NCI-H446 (cell line): Measurements from ENCODE around the gene TYW1.
"Not testable (repeated sequence)": the region's sequence is repeated elsewhere in the genome, so short reads cannot be mapped to it uniquely, and the experiment has no call there.

ENCODE experiments used
- DNase-seq, 2 experiments: peaks; one replicate each; lab custom pipeline; 2025; lab: John Stamatoyannopoulos, UW

Gene TYW1

GRCh38 chr7:67134912-67135311 lies 138.3 kb downstream of the TYW1 start:
- DNase-seq = not testable (repeated sequence)

- not testable (repeated sequence) for DNase-seq
These were observed 139.2 kb downstream of the TYW1 start for GRCh38 chr7:67135617-67136486.

GRCh38 chr7:67137489-67137888 lies 140.9 kb downstream of the TYW1 start:
- DNase-seq = not testable (repeated sequence)

- DNase-seq = not testable (repeated sequence)
These were observed 143.2 kb downstream of the TYW1 start for GRCh38 chr7:67139876-67140275.

- DNase-seq = not testable (repeated sequence)
These were observed 144.4 kb downstream of the TYW1 start for GRCh38 chr7:67141001-67141400.

GRCh38 chr7:67143091-67143786 lies 146.6 kb downstream of the TYW1 start:
- DNase-seq = not testable (repeated sequence)

- not testable (repeated sequence) for DNase-seq
These were observed 149.1 kb downstream of the TYW1 start for GRCh38 chr7:67145581-67146193.

GRCh38 chr7:67149131-67149530 lies 152.5 kb downstream of the TYW1 start:
- not testable (repeated sequence) for DNase-seq

GRCh38 chr7:67154374-67154773 lies 157.7 kb downstream of the TYW1 start:
- DNase-seq = not testable (repeated sequence)

- not testable (repeated sequence) for DNase-seq
These were observed 159.4 kb downstream of the TYW1 start for GRCh38 chr7:67156064-67156463.

GRCh38 chr7:67163285-67163684 lies 166.7 kb downstream of the TYW1 start:
- DNase-seq = not testable (repeated sequence)

- DNase-seq = not testable (repeated sequence)
These were observed 174.5 kb downstream of the TYW1 start for GRCh38 chr7:67171151-67171550.

GRCh38 chr7:67176730-67177129 lies 180.1 kb downstream of the TYW1 start:
- DNase-seq = not testable (repeated sequence)

GRCh38 chr7:67178915-67179688 lies 182.5 kb downstream of the TYW1 start:
- peak in 1 of 2 experiments; percentile 0 for DNase-seq

- not testable (repeated sequence) for DNase-seq
These were observed 186.5 kb downstream of the TYW1 start for GRCh38 chr7:67182956-67183750.

GRCh38 chr7:67184912-67185659 lies 188.5 kb downstream of the TYW1 start:
- DNase-seq = not testable (repeated sequence)

GRCh38 chr7:67185660-67186129 lies 189.1 kb downstream of the TYW1 start:
- DNase-seq = not testable (repeated sequence)

- not testable (repeated sequence) for DNase-seq
These were observed 192.5 kb downstream of the TYW1 start for GRCh38 chr7:67189160-67189559.

- not testable (repeated sequence) for DNase-seq
These were observed 193.3 kb downstream of the TYW1 start for GRCh38 chr7:67189801-67190465.
